Pancreas (tissue), 10 donors: ENCODE results near the gene GSAP. TPM values are rescaled to one million over a fixed set of nuclear protein-coding genes. Genes with fewer than 3 reads are reported as not detected.

Source experiments
- ATAC-seq, 4 donors: fragments of 200-7000 bp; cut with Tn5 transposase; one replicate each; pipeline versions ENCODE4 v1.8.0 to v1.9.1; 2020; ENCODE audit warnings: mild to moderate bottlenecking in 4 of 4, moderate library complexity in 4 of 4
- DNase-seq, 6 donors: peaks; one replicate each; pipeline ENCODE4 v3.0.0-alpha.2; 2020
- FAIRE-seq: peaks from 2 replicates; lab custom pipeline; 2012; peaks lifted over from hg19 to GRCh38; lab: Jason Lieb, UNC
- H3K27ac ChIP-seq, 4 donors: fragments of 200-600 bp; sonication (generic); 1 replicate in 3 of 4; 2 replicates in 1 of 4; pipeline versions ENCODE4 v1.5.0 to v1.8.0; 2020
- H3K27me3 ChIP-seq, 4 donors: fragments of 200-600 bp; one replicate each; pipeline ENCODE4 v1.8.0; 2021
- H3K36me3 ChIP-seq, 3 donors: fragments of 200-600 bp; sonication (generic) in 1 of 3; one replicate each; pipeline versions ENCODE4 v1.5.0 to v1.8.0; 2020 to 2021
- H3K4me1 ChIP-seq, 3 donors: fragments of 200-600 bp; one replicate each; pipeline ENCODE4 v1.8.0; 2021
- H3K4me3 ChIP-seq, 4 donors: fragments of 200-600 bp; sonication (generic) in 2 of 4; one replicate each; pipeline versions ENCODE4 v1.5.0 to v1.8.0; 2020 to 2021
- H3K9me3 ChIP-seq, 4 donors: fragments of 200-600 bp; one replicate each; pipeline ENCODE4 v1.8.0; 2021
- WGBS, 2 donors: extraction: QIAGEN DNeasy Blood & Tissue Kit; methylation state at CpG; one replicate each; pipeline ENCODE4 v1.1.7; 2013; 5-methylcytosine and 5-hydroxymethylcytosine counted together
- intact Hi-C, 3 donors: fragments of 100-400 bp; cut with DNase I; formaldehyde crosslinking; loops; one replicate each; pipeline versions ENCODE4 v1.11.1 to v1.14.2; 2022
- polyA plus RNA-seq, 2 donors: library from polyadenylated mRNA; stranded (reverse); fragments of 200-250 nt; gene quantifications; one replicate each; pipeline ENCODE4 v1.2.3, GENCODE V29; 2013
- total RNA-seq, 6 donors: library from RNA; stranded (reverse); fragmentation: NEBNext Ultra II Directional in 4 of 6; extraction: Animal tissue kit (Norgen Biotek cat#: 25700) in 4 of 6; gene quantifications; one replicate each; pipeline versions ENCODE4 v1.2.1 to v1.2.4, GENCODE V29; 2021 to 2023
- TF ChIP-seq, protein P1 (sequence below), 4 donors: fragments of 200-600 bp; sonication (generic) in 3 of 4; IDR thresholded peaks; one replicate each; pipeline versions ENCODE4 v1.5.0 to v1.8.0; 2021; ENCODE audit warnings: antibody characterized with exemption in 4 of 4
- donor health status: healthy with polysubstance abuse.
- donor health status: DM: no; HTN: no; CAD: no; lungs with moderate emphysema.
- donor health status: DM: no; HTN: no; CAD: no.
- donor health status: control.
- donor health status: control.
- donor health status: Bipolar disorder and iron deficiency.
- donor health status: DM: yes; HTN: yes; CAD: no.
- donor health status: DM: no; HTN: no; CAD: no.
- donor health status: DM: no; HTN: no; CAD: no.
- donor health status: DM: yes; HTN: yes; CAD: no.

GSAP gene
- total and polyA plus RNA-seq, 8 donors, result 5.3 to 22.7 (median 8.7) TPM

DNA sequence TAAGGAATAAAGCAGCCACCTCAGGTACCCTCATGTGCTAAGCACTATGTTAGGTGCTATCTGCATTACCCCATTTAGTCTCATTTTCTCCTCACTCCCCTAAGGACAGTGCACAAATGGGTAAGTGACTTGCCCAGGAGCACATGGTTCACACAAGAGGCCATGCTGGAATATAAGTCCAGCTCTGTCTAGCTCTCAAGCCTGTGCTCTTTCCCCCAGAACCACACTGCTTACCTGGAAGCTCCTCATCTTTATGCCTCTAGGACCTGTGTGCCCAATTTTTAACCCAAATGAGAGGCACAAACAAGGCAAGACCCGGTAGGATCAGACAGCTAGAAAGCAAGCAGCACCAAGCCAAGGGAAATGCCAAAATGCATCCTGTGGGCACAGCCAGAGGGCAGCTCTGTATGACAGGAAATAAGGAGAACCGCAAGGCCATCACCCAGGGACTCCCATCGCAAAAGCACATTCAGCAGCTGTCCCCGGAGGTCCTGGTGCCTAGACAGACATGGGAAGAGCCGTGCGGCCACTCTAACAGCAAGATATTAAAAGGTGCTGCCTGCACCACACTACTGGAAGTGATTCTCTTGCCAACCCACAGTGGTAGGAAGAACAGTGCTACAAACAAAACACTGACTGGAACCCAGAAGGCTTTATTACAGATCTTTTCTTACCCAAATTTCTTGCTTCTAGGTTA lies 88.1 kb downstream of the GSAP start:
- H3K27ac ChIP-seq, result no peak overlapping the region
- TF ChIP-seq, protein P1, sequence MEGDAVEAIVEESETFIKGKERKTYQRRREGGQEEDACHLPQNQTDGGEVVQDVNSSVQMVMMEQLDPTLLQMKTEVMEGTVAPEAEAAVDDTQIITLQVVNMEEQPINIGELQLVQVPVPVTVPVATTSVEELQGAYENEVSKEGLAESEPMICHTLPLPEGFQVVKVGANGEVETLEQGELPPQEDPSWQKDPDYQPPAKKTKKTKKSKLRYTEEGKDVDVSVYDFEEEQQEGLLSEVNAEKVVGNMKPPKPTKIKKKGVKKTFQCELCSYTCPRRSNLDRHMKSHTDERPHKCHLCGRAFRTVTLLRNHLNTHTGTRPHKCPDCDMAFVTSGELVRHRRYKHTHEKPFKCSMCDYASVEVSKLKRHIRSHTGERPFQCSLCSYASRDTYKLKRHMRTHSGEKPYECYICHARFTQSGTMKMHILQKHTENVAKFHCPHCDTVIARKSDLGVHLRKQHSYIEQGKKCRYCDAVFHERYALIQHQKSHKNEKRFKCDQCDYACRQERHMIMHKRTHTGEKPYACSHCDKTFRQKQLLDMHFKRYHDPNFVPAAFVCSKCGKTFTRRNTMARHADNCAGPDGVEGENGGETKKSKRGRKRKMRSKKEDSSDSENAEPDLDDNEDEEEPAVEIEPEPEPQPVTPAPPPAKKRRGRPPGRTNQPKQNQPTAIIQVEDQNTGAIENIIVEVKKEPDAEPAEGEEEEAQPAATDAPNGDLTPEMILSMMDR (IDR thresholded peaks at IDR 0.05), result no peak
- no peak overlapping the region for H3K4me3 ChIP-seq
- intact Hi-C loops, result no loop called here
- H3K4me1 ChIP-seq, result no peaks in the 10 kb centered on the region
- H3K27me3 ChIP-seq, result no peaks in the 10 kb centered on the region
- WGBS, 2 donors, result 81 to 85% methylated on average over 6 of the region's 6 CpGs
- DNase-seq (peak in 1 of 6 donors; percentile 17), FAIRE-seq (no peak), ATAC-seq (no peak)
- H3K36me3 ChIP-seq, result no peaks in the 10 kb centered on the region
- H3K9me3 ChIP-seq, result no peaks in the 10 kb centered on the region

DNA sequence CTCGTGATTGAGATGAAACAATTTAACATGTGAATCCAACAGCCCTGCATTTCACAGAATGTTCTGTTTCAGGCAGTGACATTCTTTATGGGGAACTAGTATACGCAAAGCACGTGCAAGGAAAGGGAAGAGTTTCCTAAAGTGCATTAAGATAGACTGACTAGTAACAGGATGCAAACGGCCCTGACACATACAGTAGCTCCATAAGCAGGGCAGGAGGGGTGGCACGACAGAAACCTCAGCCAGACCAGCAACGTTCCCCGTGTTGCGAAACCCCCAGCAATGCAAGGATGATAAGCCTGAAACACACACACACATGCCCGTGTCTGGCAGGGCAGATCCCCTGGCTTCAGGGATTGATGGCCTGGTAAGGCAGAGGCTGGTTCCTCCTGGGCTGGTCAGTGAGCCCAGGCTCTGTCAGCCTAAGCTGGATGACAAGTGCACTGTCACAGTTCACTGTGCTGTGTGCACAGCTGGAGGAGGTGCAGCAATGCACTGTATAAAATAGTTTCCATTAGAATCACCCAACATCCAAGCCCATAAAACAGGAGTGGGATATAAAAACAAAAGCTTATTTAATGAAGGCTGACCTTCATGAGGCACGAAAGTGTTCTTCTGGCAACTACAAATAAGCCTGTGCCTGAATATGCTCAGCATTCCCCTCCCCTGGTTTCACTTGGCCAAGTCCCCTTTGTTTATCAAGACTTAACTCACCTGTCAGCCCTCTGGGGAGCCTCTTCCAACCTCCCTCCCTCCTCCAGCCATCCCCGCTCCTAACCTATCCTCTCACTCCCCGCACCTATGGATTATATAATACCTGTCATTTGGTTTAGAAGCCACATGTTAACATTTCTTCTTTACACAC lies 88.8 kb downstream of the GSAP start:
- H3K4me1 ChIP-seq, result no peaks in the 10 kb centered on the region
- peak in 1 of 6 donors; percentile 21 for DNase-seq
- H3K36me3 ChIP-seq, result no peaks in the 10 kb centered on the region
- intact Hi-C loops, result no loop called here
- peak in 3 of 4 donors; percentile 29 to 40 (median 40) for ATAC-seq
- no peak overlapping the region for H3K27ac ChIP-seq
- 52 to 59% methylated on average over 12 of the region's 12 CpGs for WGBS, 2 donors
- H3K27me3 ChIP-seq, result no peaks in the 10 kb centered on the region
- FAIRE-seq, result no peak
- TF ChIP-seq, protein P1 (IDR thresholded peaks at IDR 0.05), result no peak
- H3K4me3 ChIP-seq, result no peak overlapping the region
- H3K9me3 ChIP-seq, result no peaks in the 10 kb centered on the region

DNA sequence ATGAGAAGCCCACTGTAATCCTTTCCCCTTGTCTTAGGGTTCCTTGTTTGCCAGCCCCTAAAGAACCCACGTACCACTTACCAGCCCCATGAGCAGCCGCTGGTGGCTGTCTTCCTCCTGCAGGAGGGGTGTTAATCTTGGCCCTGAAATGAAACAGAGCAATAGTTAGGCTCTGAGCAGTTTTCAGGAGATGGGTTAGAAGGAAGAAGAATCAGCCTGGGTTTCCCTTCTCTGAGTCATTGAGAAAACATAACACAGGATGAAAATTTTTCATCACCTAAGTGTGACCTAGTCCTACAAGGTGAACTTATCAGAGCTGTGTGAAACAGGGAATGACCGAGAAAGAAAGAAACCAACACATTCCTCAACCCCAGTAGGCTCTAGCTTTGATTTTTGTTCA lies 90.0 kb downstream of the GSAP start:
- 90 to 91% methylated on average over 3 of the region's 3 CpGs for WGBS, 2 donors
- Histone ChIP-seq H3K27me3 (no peaks in the 10 kb centered on the region), H3K9me3 (no peaks in the 10 kb centered on the region), H3K36me3 (no peaks in the 10 kb centered on the region), H3K27ac (no peak overlapping the region), H3K4me3 (no peak overlapping the region), H3K4me1 (no peaks in the 10 kb centered on the region)
- DNase-seq (no peak), FAIRE-seq (no peak), ATAC-seq (no peak)
- intact Hi-C loops, result no loop called here
- TF ChIP-seq, protein P1 (IDR thresholded peaks at IDR 0.05), result no peak

DNA sequence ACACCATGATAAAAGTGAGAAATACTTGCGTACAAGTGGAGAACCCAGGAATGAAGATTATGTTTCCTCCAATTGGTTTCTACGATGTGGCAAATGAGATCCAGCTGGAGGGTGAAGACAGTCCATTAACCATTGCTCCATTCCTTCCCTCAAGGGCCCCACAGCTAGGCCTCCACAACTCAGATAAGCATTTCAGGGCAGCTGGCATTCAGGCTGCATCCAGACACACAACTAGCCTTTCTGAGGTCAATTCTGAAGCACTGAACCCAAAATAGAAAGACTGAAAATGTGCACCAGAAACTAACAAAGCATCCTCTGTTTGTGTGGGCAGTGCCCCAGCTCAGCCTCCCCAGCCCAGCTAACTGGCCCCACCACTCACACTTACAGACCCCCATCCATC lies 94.8 kb downstream of the GSAP start:
- FAIRE-seq (no peak), DNase-seq (no peak), ATAC-seq (no peak)
- TF ChIP-seq, protein P1 (IDR thresholded peaks at IDR 0.05), result no peak
- Histone ChIP-seq H3K36me3 (peaks cover 0 to 8% (median 0%) of the 10 kb centered on the region in 3 donors), H3K9me3 (no peaks in the 10 kb centered on the region), H3K4me1 (no peaks in the 10 kb centered on the region), H3K4me3 (no peak overlapping the region), H3K27ac (no peak overlapping the region), H3K27me3 (no peaks in the 10 kb centered on the region)
- intact Hi-C loops, result no loop called here
- 93 to 97% methylated on average over 2 of the region's 2 CpGs for WGBS, 2 donors
